HG03354 (cell line): ENCODE data around the gene PRKG1.

Experiments
- ATAC-seq: cut with Tn5 transposase; IDR thresholded peaks from one replicate; pipeline ENCODE4 v1.9.1; 2021; ENCODE audit warnings: mild to moderate bottlenecking; ENCODE audit not compliant: unreplicated experiment, poor library complexity, severe bottlenecking

The PRKG1 gene

GRCh38 chr10:51075043-51075872 is 971 bp downstream of the PRKG1 start:
- no peak for ATAC-seq

DNA sequence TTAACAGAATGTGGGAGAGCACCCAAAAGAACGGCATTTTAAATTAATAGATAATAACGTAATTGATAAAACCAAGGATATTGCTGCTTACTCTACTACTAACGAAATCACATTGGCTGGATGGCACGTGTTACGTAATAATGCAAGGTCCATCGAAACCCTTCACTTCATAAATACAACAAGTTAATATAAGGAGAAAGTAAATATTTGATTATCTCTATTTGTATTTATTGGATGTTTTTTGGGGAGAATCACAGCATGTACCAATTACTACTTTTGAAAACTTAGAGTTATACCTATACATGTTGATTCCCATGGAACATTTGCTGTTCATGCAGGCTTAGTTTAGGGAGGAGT is 1.6 kb downstream of the PRKG1 start:
- no peak for ATAC-seq

DNA sequence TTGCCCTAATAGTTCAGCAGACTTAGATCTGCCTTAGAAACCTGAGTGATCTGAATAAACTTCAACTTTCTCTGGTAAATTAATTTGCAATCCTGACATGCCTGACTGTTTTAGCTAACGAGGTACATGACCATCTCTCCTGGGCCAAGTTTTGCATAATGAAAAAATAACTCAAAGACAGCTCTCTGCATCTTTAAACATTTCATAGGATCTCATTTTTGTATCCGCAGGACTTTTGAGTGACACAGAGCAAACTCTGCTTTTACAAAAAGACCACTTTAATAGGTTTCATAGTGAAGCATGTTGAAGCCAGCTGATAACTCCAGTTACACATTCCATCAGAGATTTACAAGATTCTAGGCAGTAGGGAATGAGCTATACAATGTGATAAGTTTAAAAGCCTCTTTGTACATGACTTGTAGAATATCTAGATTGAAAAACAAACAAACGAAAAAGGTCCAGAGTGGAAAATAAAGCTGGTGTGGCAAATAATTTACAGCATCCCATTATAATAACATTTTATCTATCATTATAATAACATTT is 2.1 kb downstream of the PRKG1 start:
- no peak for ATAC-seq

DNA sequence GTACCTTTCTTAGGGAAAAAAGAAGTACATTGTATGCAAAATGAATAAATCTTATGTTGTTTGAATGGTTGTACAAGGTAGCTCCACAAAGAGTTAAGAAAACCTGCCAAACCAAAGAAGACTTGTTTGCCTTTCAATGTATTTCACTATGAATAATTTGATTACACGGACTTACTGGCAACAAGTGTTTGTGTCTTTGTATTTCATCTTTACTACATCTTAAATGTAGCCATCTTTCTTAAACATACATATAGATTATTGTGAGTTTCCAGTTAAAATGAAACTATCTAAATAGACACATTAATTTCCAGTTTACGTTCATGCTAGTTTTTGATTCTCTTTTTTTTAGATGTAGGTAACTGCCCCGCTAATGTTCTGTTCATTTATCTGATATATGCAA is 2.8 kb downstream of the PRKG1 start:
- no peak for ATAC-seq

DNA sequence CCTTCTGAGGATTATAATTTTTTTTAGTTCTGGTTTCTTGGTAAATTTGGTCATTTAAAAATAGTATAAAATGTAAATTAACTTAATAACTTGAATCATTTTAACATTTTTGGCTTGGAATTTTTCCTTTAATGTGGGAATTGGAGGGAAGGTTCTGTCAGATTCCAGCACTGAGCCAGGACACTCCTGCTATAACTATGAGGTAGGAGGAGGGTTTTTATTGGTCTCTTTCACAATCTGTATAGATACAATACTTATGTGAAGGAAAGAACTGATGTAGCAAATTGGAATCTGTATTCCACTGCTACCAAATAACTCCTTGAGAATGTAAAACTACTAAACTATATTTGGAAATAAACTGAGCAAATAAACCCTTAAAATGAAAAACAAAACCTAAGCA is 3.2 kb downstream of the PRKG1 start:
- no peak for ATAC-seq

- ATAC-seq, result no peak
Measured at GRCh38 chr10:51079331-51079730, 5.0 kb downstream of the PRKG1 start.

DNA sequence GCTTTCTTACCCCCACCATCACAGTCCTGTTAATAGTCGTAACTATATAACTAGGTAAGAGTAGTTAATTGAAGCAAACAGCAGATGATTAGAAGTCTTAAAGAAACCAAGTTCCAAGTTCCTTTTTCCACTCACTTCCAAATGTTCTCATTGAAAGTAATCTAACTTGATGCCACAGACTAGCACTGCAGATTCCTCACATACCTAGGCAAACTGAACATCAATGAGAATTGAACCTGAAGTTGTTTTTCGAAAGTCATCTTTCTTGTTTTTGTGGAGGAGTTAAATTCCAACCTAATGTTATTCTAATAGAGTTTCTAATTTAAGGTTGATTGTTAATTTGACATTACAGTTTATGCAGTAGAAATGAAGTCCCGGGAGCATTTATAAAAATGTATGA is 5.5 kb downstream of the PRKG1 start:
- no peak for ATAC-seq

GRCh38 chr10:51080311-51081006 is 6.2 kb downstream of the PRKG1 start:
- ATAC-seq, result no peak

DNA sequence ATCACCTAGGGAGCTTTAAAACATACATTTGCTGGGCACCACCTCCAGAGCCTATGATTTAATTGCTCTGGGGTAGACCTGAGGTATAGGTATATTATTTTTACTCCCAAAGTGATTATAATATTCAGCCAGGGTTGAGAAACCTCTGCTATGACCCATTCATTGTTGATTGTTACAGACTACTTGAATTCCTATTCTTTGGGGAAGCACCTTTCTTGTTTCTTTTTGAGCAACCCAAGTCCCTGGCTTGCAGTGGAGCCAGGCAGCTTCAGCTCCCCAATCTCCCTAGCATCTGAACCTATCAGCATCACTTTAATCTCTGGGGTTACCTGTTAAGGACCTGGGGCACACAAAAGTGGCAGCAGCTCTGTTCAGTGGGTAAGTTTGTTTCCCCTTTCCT is 8.6 kb downstream of the PRKG1 start:
- no peak for ATAC-seq

DNA sequence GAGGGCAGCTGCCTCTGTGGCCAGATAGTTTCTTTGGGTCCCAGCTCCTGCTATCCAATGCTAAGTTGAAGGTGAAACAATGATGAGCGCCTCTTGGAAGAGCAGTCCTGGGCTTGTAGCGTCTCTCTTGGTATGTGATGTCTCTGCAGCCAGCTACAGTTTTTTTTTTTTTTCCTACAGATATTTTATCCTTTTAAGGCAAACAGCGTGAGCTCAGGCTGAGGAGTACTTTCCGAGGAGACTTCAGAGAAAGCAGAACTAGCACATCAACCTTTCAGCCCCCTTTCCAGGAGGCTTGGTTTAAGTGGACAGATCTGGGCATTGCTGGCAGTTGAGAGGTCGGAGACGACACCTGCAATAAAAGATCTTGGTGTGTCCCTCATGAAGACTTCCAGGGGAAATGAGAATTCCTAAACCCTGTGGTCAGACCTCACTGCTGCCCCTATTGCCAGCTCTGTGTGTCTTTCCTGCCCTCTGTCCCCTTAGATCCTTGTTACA is 9.1 kb downstream of the PRKG1 start:
- no peak for ATAC-seq

GRCh38 chr10:51085204-51085603 is 10.9 kb downstream of the PRKG1 start:
- no peak for ATAC-seq

DNA sequence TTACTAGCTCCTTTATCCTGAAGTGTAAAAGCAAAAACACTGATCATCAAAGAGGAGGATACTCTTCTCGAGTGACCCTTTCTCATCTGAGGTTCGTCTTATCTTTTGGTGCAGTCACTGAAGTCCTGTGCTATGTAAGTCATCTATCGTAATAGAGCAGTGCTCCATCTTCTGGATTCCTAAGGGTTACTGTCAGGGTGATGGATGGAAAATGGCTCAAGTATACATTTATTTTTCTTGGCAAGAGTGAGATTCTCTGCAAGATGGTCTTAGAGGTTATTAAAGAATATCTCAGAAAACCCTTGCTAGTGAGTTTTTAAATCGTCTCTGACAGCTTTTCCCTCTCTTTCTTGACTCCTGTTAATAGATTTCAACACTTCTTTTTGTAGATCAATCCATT is 12.4 kb downstream of the PRKG1 start:
- ATAC-seq, result no peak

DNA sequence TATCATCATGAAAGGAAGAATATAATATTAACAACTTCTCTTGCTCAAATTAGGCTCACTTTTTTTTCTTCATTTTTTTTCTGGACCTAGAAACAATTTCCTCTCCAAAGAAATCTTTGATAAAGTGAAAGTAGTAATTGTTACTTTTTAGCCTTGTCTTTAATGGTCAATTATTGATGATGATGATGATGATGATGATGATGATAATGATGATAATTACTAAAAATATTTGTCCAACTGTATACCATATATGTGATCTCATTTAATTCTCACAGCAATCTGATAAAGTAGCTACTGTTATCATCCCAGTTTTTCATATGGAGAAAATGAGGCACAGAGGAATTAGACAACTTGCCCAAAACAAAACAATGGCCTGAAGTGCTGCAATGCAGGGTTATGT is 12.8 kb downstream of the PRKG1 start:
- ATAC-seq, result no peak

DNA sequence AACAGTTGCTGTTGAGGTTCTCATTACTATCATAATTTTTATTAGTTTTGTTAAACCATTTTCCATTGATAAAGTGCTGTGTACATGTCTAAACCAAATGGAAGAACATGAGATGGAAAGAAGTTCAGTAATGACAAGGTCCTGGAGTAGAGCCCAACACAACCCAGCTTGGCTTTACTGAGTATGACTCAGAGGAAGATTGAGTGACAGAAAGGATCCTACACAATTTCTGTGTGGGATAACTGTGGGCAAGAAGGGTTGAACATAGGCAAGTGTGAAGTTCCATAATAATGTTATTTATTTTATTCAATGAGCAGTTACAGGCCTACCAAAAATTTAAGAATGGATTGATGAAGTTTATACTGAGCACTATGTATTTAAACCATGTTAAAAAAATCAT is 15.9 kb downstream of the PRKG1 start:
- ATAC-seq, result no peak

- no peak for ATAC-seq
Measured at GRCh38 chr10:51092402-51092801, 18.1 kb downstream of the PRKG1 start.

DNA sequence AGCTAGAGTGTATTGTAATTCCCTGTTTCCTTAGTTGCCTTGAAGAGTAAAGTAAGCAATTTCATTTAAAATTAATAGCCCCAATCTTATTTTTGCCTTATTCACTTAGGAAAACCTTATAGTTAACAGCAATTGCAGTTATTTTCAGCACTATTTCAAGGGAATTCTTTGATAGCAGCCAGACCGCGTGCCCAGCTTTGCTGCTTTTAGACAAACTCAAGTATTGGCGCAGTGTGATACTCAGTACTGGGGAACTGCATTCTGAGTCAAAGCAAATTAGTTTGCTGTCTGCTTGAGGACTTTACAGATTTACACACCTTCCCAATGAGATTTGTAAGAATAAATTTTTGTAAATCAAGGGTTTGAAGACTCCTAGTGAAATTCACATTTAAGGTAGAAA is 21.2 kb downstream of the PRKG1 start:
- ATAC-seq, result no peak

DNA sequence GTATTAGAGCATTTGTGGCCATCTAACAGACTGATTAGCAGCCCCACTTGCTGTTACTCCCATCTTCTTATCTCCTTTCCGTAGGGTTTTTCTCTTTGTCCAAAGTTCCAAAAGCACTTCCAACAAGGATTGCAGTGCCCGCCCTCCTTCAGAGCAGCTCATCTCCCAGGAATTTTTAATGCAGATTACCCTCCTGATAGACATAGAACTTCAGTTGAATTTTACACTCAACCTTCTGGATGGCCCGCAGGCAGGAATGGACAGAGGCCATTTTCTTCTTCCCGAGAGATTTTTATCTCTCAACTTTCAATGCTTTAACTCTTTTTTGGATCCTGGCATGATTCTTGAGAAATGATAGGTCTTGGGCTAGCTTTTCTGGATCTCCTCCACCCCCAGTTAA is 23.3 kb downstream of the PRKG1 start:
- ATAC-seq, result no peak

DNA sequence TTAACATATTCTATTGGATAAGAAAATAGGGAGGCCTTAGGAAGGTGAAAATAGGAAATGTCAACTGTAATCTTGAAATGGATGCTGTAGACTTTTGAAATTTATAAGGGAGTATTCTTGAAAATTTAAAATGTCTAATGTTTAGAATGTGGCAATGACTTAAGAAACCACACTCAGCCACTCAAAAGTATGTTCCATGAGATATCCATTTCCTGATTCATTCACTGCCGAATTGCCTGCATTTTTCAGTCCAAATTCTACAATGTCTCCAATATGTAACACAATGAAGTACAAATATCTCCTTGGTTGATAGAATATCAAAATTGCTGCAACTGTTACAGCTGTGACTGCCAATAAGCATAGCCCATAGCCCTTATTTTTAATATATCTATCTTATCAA is 25.9 kb downstream of the PRKG1 start:
- no peak for ATAC-seq

DNA sequence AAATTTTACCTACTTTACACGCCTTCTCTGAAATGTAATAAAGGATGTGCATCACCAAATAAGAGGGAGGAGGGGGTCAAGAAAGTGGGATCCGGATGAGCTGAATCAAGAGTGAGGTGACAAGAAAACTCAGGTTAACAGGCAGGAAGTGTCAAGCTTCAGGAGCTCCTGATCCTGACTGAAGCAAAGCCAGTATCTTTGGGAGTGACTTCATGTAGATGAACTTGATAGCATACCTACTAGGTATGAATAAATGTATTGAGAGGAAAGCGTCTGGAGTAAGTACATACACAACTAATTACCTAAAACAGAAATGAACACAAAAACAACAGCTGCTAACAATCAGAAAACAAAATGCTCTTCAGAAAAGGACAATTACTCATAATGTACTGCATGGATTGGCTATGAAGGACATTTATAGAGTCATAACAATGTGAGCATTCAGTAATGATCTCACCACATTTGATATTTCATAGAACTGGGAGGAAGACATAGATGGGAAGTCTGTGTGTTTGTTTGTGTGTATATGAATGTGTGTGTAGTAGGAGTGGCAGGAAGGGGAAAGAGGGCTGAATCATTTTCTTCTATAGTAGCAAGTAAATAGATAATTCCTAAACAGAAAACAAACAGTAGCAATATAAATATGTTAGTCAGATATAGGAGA is 29.4 kb downstream of the PRKG1 start:
- no peak for ATAC-seq

DNA sequence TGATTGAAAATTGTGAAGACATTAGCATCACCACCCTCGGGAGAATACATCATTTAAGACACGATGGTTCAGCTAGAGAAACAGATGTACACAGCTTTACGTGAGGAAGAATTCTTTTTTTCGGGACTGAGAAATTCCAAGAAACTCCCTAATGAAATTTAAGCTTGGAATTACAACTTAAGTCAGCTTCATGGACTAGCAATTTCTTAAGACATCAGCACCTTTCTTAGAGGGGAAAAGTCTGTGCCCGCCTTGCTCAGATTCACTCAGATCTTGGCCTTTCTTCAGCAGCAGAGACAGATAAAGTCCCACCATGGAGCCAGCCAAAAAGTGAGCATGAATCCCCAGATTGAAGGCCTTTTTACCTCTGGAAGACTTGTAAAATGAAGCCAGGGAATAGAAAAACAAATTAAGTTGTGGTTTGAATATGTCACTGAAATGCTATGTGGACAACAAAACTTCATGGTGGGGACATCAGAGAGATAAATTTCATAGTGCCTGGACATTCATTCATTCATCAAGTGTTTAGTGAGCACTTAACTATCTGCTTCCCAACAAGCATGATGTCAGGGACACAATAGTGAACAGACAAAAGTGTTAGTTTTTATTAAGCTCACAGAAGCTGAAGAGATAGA is 32.1 kb downstream of the PRKG1 start:
- ATAC-seq, result no peak
